Activated CD4-positive, CD25-positive, alpha-beta regulatory T cell (primary cell): ENCODE measurements around the gene TACC3.

Experiments
- DNase-seq, 4 experiments: peaks; one replicate each; lab custom pipeline; 2025; lab: John Stamatoyannopoulos, UW

TACC3 gene

GRCh38 chr4:1723131-1723801 is 1.9 kb downstream of the TACC3 start:
- peak in 1 of 4 experiments; percentile 21 for DNase-seq

- DNase-seq = no peak
Measured at GRCh38 chr4:1725521-1725920, 4.2 kb downstream of the TACC3 start.

GRCh38 chr4:1726146-1726934 is 5.0 kb downstream of the TACC3 start:
- DNase-seq = peak; percentile 76 to 95 (median 85)

- DNase-seq = no peak
Measured at GRCh38 chr4:1727117-1728031, 6.1 kb downstream of the TACC3 start.

DNA sequence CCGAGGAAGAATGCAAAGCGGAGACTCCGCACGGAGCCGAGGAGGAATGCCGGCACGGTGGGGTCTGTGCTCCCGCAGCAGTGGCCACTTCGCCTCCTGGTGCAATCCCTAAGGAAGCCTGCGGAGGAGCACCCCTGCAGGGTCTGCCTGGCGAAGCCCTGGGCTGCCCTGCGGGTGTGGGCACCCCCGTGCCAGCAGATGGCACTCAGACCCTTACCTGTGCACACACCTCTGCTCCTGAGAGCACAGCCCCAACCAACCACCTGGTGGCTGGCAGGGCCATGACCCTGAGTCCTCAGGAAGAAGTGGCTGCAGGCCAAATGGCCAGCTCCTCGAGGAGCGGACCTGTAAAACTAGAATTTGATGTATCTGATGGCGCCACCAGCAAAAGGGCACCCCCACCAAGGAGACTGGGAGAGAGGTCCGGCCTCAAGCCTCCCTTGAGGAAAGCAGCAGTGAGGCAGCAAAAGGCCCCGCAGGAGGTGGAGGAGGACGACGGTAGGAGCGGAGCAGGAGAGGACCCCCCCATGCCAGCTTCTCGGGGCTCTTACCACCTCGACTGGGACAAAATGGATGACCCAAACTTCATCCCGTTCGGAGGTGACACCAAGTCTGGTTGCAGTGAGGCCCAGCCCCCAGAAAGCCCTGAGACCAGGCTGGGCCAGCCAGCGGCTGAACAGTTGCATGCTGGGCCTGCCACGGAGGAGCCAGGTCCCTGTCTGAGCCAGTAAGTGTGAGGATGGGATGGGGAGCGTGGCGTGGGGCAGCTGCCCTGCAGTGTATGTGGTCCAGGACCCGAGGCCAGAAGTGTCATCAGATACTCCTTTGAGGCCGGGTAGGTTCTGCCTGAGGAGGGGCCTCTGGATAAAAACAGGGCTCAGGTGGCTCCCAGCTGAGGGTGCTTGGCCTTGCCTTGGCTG is 7.0 kb downstream of the TACC3 start:
- DNase-seq = no peak

DNA sequence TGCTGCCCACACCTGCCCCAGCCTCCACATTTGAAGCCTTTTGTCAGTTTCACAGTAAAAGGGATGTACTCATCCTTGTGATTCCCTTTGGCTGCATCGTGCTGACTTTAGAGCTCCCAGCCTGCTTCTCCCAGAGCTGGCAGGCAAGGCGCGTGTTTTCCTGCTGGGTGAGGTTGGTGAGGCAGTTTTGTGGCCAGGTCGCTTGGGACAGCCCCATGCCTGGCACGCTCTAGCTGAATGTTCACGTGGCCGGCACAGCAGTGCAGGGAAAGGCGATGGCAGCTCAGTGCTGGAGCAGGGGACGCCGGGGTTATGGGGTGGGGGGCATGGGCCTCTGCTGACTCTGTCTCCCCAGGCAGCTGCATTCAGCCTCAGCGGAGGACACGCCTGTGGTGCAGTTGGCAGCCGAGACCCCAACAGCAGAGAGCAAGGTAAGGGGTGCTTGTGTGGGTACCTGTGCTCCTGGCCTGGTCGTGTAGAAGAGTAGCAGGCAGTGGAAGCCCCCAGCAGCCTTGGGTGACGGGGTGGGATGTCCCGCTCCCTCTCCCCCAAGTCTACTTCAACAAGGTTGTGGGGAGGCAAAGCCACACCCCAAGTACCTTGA is 9.3 kb downstream of the TACC3 start:
- no peak for DNase-seq

GRCh38 chr4:1731180-1731579 is 9.9 kb downstream of the TACC3 start:
- no peak for DNase-seq

DNA sequence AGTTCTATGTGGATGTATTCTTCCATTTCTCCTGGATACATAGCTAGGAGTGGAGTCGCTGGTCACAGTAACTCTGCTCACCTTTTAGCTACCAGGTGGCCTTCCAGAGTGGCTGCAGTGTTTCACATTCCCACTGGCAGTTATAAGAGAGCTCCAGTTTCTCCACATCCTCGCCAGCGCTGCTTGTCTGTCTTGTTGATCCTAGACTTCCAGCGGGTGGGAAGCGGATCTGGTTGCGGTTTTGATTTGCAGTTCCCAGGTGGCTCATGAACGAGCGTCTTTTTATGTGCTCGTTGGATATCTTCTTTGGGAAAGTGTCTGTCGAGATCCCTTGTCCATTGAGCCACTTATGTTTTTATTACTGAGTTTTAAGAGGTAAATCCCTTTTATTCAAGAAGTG is 11.6 kb downstream of the TACC3 start:
- no peak for DNase-seq

- no peak for DNase-seq
Measured at GRCh38 chr4:1735215-1735614, 13.9 kb downstream of the TACC3 start.

DNA sequence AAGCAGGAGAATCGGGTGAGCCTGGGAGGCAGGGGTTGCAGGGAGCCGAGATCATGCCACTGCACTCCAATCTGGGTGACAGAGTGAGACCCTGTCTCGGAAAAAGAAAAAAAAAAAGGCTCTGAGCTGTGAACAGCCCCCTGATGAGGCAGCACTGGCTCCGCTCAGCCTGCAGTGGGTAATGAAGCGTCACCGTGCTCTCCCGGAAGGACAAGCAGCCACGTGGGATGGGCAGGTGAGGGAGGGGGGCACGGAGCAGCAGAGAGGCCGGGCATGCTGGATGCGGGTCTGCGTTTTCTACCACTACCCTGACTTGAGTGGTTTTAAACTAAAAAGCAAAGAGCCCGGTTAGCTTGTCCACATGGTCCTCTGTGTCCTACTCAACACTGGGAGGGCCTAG is 15.5 kb downstream of the TACC3 start:
- no peak for DNase-seq

DNA sequence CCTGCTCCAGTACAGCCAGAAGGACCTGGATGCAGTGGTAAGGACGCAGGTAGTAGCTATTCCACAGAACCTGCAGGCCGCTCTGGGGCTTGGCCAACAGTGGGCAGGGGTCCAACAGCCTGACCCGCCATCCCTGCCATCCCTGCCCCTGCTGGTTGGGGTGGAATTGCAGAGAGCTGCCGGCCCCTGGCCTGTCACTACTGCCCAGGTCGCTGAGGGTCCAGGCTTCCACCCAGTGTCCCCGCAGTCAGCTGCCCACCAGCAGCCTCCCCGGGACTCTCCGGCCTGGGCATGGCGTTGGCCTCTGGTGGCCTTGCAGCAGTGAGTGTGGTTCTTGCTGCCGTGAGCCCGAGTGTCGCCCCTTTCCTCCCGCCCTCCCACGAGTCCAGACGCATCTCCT is 16.3 kb downstream of the TACC3 start:
- no peak for DNase-seq

GRCh38 chr4:1738410-1738809 is 17.1 kb downstream of the TACC3 start:
- DNase-seq = no peak

DNA sequence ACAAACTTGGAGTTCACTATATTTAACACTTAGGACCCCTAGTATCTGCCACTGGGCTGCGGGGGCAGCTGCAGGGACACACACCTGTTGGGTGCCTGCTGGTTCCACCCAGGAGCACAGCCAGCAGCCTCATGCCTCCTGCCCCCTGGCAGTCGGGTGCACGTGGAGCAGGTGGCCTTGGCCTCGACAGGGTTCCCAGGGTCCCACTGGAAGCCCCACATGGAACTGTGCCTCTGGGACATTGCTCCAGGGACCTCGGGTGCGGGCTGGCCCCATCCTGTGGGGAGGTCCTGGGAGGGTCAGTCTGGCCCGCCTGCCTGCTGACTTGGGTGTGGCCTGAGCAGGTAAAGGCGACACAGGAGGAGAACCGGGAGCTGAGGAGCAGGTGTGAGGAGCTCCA is 18.0 kb downstream of the TACC3 start:
- no peak for DNase-seq

DNA sequence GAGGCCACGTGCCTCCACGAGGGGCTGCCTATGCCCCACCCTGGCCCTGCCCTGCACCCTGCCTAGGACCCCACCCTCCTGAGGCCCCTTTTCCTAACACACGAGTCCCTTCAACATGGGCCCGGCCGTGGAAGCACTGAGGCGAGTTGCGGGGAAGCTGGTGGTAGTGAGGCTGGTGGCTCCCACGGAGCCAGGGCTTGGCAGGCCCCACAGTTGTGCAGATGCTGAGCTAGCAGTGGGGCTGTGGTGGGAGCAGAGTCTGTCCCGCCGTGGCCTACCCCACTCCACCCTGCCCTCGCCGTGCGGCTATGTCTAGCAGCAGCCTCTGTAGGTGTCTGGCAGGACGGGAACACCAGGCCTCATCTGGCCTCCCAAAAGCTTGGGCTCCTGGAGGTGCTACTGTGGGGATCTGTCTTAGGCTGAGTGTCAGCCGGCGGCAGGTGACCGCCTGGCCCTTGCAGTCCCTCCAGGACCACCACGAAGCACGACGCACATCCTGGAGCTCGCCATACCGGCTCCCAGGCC is 18.8 kb downstream of the TACC3 start:
- DNase-seq = no peak

DNA sequence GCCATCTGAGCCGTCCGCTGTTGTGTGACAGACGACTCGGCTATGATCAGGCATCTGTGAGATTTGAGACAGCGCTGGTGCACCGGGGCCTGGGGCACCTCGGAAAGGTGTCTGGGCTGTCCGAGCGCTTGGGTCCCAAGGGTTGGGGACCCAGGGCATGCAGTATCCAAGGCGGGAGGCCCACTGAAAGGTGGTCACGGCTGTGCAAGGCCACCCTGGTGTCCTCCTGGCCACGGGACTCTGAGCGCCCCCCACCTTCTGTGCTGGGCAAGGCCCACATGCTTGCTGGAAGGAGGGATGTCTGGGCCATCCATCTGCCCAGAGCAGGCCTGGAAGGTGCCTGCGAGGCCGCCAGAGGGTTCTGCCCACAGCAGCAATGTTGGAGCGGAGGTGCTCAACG is 19.9 kb downstream of the TACC3 start:
- DNase-seq = no peak

DNA sequence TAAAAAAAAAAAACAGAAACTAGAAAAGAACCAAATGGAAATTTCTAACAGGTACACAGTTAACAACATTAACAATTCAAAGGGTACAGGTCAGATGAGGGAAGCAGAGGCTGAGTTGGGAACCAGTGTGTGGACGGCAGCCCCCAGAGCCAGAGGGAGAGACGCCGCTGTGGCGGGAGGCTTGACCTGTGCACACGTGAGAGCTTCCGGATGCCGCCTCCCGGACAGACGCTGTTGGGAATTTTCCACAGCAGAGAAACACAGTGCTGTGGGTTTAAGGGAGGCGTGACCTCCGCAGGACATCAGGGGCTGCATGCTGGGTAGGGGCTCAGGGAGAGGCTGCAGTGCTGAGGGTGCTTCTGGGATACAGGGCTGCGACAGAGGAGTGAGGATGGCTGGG is 22.2 kb downstream of the TACC3 start:
- no peak for DNase-seq

- no peak for DNase-seq
Measured at GRCh38 chr4:1743975-1744374, 22.7 kb downstream of the TACC3 start.

DNA sequence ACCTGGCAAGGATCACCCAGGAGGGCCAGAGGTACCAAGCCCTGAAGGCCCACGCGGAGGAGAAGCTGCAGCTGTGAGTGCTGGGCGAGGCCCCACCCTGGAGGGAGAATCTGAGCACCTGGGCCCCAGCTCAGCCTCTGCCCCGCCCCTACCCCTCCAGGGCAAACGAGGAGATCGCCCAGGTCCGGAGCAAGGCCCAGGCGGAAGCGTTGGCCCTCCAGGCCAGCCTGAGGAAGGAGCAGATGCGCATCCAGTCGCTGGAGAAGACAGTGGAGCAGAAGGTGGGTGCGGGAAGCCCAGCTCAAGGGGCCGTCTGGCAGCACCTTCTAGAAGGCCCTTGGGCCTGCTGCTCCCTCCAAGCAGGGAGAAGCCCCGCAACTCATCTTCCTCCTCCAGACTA is 23.2 kb downstream of the TACC3 start:
- DNase-seq = no peak

DNA sequence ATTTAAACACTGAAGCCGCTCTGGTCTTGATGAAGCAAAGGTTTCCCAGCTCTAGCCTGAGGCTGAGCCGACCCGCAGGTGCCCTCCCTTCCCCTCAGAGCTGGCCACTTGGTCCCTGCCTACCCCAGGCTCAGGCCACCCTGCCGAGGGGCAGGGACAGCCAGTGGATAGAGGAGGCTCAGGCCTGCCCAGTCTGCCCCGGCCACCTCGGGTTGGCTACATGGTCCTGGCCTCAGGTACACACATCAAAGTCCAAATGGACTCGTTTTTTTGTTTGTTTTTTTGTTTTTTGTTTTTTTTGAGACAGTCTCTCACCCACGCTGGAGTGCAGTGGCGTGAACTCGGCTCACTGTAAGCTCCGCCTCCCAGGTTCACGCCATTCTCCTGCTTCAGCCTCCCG is 23.8 kb downstream of the TACC3 start:
- DNase-seq = no peak

- DNase-seq = no peak
Measured at GRCh38 chr4:1745697-1746096, 24.4 kb downstream of the TACC3 start.

- peak; percentile 61 to 81 (median 72) for DNase-seq
Measured at GRCh38 chr4:1746265-1746691, 25.0 kb downstream of the TACC3 start.
